ENCODE data around the gene ZCCHC7. TPM values are rescaled to one million over a fixed set of nuclear protein-coding genes. Genes with fewer than 3 reads are reported as not detected.
"Not testable (repeated sequence)": the region's sequence is repeated elsewhere in the genome, so short reads cannot be mapped to it uniquely, and the experiment has no call there.

The ZCCHC7 gene
- total RNA-seq, 4 donors from 2014 or later: 12.1 to 19.1 (median 15.6) TPM

DNA sequence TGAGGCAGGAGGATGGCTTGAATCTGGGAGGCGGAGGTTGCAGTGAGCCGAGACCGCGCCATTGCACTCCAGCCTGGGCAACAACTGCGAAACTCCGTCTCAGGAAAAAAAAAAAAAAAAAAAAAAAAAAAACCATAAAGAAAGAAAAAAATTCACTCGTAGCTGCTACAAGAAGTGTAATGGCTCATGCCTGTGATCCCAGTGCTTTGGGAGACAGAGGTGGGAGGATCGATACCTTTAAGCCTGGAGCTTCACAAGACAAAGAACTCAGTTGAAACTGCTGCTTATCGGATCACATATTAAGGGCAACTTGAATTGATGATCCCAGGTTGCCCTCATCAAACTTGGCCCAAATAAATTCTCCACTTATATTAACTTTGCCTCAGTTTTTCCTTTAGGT is 1.0 kb upstream of the ZCCHC7 start:
- intact Hi-C loops (cut with DNase I): no loop called here

DNA sequence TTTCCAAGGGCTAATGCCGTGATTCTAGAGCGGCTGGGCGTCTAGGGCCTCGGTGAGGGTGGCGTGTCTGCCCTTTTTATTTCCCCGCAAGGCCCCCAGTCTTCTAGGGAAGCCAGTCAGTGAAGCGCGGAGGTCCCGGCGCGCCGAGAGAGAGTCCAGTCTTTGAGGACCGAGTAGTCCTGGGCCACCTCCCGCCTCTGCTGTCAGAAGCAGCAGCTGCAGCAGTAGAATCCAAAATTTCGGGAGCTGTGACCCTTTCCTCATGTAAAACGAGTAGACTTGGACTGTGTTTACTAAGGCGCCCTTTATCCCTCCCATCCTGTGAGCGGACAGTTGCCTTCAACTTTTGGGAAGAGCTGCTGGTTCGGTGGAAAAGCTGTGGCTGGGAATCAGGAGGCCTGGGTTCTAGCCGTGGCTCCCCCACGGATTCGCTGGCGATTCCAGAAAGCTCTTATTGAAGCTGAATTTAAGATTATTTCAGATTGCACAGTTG is 515 bp downstream of the ZCCHC7 start:
- peak overlapping the region; percentile 59 to 94 (median 90) for H3K4me3 ChIP-seq
- DNase-seq (ENCODE audit: extremely low spot score); H3K9me3 ChIP-seq; H3K27me3 ChIP-seq; H3K36me3 ChIP-seq: not testable (repeated sequence)
- 0% methylated on average over 8 of the region's 23 CpGs for WGBS
- intact Hi-C loops (cut with DNase I): loop anchor here (2.0 kb wide), 1 partner anchor 40 kb away; no protein-coding TSS in a partner anchor
- peaks cover 9 to 30% (median 20%) of the 10 kb centered on the region in 4 donors for H3K4me1 ChIP-seq
- H3K27ac ChIP-seq (replicated peaks in 1 of 4): peak overlapping the region; percentile 86 to 96 (median 92)

More for the DNA sequence above, 1.0 kb upstream of the ZCCHC7 start:
- Histone ChIP-seq H3K36me3 (no peaks in the 10 kb centered on the region), H3K4me3 (peak overlapping the region; percentile 59 to 94 (median 90)), H3K27ac (replicated peaks in 1 of 4) (peak overlapping the region in 1 of 4 donors; percentile 86), H3K4me1 (peaks cover 9 to 30% (median 20%) of the 10 kb centered on the region in 4 donors), H3K27me3 (no peaks in the 10 kb centered on the region), H3K9me3 (no peaks in the 10 kb centered on the region)
- 95% methylated on average over 9 of the region's 9 CpGs for WGBS
- TF ChIP-seq POLR2AphosphoS5 (IDR thresholded peaks at IDR 0.05) (no peak), POLR2A (IDR thresholded peaks at IDR 0.05; ENCODE audit: low read depth) (no peak), EP300 (IDR thresholded peaks at IDR 0.05) (no peak)
- TF ChIP-seq, protein P1, sequence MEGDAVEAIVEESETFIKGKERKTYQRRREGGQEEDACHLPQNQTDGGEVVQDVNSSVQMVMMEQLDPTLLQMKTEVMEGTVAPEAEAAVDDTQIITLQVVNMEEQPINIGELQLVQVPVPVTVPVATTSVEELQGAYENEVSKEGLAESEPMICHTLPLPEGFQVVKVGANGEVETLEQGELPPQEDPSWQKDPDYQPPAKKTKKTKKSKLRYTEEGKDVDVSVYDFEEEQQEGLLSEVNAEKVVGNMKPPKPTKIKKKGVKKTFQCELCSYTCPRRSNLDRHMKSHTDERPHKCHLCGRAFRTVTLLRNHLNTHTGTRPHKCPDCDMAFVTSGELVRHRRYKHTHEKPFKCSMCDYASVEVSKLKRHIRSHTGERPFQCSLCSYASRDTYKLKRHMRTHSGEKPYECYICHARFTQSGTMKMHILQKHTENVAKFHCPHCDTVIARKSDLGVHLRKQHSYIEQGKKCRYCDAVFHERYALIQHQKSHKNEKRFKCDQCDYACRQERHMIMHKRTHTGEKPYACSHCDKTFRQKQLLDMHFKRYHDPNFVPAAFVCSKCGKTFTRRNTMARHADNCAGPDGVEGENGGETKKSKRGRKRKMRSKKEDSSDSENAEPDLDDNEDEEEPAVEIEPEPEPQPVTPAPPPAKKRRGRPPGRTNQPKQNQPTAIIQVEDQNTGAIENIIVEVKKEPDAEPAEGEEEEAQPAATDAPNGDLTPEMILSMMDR (IDR thresholded peaks at IDR 0.05): no peak
- no peak for DNase-seq (ENCODE audit: extremely low spot score)

DNA sequence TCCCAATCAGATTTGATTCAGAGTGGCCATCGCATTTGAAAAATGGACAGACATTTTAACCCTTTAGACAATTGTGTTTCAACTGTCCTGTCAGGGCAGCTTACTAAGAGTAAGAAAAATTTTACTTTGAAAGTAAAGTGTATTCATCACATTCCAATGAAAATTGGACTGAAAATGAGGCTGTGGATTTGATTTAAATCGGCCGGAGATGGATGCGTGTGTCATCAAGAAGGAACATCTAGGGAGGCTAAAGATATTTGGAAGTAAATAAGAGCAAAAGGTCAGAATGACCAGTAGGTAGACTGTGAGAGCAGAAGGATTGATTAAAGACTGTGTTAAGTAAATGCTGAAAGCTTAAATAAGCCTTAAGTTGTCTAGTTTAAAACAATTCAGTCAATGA is 1.5 kb downstream of the ZCCHC7 start:
- Histone ChIP-seq H3K4me1 (peaks cover 9 to 30% (median 20%) of the 10 kb centered on the region in 4 donors), H3K27ac (replicated peaks in 1 of 4) (no peak overlapping the region), H3K36me3 (peaks cover 0 to 4% (median 2%) of the 10 kb centered on the region in 4 donors), H3K4me3 (peak overlapping the region in 2 of 4 donors; percentile 90), H3K9me3 (no peaks in the 10 kb centered on the region), H3K27me3 (no peaks in the 10 kb centered on the region)
- WGBS: 72% methylated on average over 4 of the region's 4 CpGs
- TF ChIP-seq, protein P1 (IDR thresholded peaks at IDR 0.05): no peak
- no peak for TF ChIP-seq POLR2AphosphoS5 (IDR thresholded peaks at IDR 0.05)
- TF ChIP-seq POLR2A (IDR thresholded peaks at IDR 0.05; ENCODE audit: low read depth): no peak
- intact Hi-C loops (cut with DNase I): loop anchor here (2.0 kb wide), 1 partner anchor 41 kb away; no protein-coding TSS in a partner anchor
- no peak for DNase-seq (ENCODE audit: extremely low spot score)

GRCh38 chr9:37126214-37126788 is 5.9 kb downstream of the ZCCHC7 start:
- Histone ChIP-seq H3K27me3 (no peaks in the 10 kb centered on the region), H3K27ac (replicated peaks in 1 of 4) (no peak overlapping the region), H3K4me1 (peaks cover 5 to 20% (median 16%) of the 10 kb centered on the region in 4 donors), H3K4me3 (no peak overlapping the region), H3K9me3 (no peaks in the 10 kb centered on the region), H3K36me3 (peaks cover 0 to 38% (median 11%) of the 10 kb centered on the region in 4 donors)
- DNase-seq (ENCODE audit: extremely low spot score): no peak
- TF ChIP-seq POLR2A (IDR thresholded peaks at IDR 0.05; ENCODE audit: low read depth) (no peak), POLR2AphosphoS5 (IDR thresholded peaks at IDR 0.05) (no peak), EP300 (IDR thresholded peaks at IDR 0.05) (no peak)
- TF ChIP-seq, protein P1 (IDR thresholded peaks at IDR 0.05): no peak
- intact Hi-C loops (cut with DNase I): no loop called here
- whole genome bisulfite sequencing: 79% methylated on average over 6 of the region's 6 CpGs

DNA sequence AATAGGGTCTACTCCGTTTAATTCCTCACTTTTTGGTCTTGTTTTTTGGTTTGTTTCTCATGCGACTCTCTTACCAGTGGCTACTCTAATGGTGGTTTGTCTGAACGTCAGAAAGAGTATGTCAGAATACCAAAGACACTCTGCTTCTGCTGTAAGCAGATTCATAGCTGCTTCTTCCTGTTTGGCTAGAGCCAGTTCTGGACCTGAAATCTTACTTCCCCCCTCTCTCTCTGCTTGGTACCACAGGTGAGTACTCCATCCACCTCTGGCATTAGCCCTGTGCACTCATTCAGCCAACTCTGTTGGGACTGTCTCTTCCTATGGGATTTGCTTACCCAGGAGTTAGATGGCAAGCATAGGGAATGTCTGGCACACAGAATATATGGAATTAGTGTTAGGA is 6.6 kb downstream of the ZCCHC7 start:
- Histone ChIP-seq H3K4me1 (peaks cover under 1 to 13% (median 9%) of the 10 kb centered on the region in 4 donors), H3K27ac (replicated peaks in 1 of 4) (no peak overlapping the region), H3K4me3 (no peak overlapping the region), H3K27me3 (no peaks in the 10 kb centered on the region), H3K36me3 (peaks cover 0 to 38% (median 11%) of the 10 kb centered on the region in 4 donors), H3K9me3 (no peaks in the 10 kb centered on the region)
- TF ChIP-seq EP300 (IDR thresholded peaks at IDR 0.05) (no peak), POLR2AphosphoS5 (IDR thresholded peaks at IDR 0.05) (no peak)
- no peak for DNase-seq (ENCODE audit: extremely low spot score)
- intact Hi-C loops (cut with DNase I): no loop called here
- WGBS: 92% methylated on average over 3 of the region's 3 CpGs
